Stimulated activated CD8-positive, alpha-beta memory T cell treated with anti-CD3 and anti-CD28 coated beads, Interleukin-15, amount 100 ng/mL, for 48 hours (primary cell): Measurements from ENCODE around the gene FOXC1.

Experiments
- DNase-seq, 2 donors: peaks; one replicate each; pipeline ENCODE4 v3.0.0-alpha.2; 2020; ENCODE audit warnings: low read depth in 2 of 2

The FOXC1 gene

DNA sequence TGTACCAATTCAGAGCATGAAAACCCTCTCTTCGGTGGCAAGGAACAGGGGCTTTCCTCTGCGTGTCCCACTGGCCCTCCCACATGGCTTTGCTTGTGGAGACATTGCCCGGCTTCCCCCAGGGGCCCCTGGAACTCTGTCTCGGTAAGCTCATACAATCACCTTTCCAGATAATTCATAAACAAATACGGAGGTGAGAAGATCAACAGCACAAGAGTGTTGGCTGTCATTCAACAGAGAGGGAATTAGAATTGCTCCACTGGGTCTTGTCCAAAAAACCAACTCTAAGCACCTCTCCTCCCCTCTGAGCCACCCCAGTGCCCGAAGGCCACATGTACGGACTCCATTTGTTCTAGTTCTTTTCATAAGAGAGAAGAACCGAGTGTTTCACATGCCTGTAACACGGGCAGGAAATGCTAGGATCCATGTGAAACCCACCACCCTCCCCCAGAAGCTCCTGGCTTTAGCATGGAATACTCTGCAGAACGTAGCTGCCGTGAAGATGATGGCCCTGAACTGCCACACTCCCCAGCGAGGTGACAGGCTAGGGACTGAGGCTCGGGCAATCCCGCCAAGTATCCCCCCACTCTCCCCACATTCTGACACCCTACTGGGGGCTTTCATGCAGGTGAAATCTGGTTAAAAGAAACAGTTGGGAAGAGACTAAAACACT lies 24.6 kb upstream of the FOXC1 start:
- no peak for DNase-seq

DNA sequence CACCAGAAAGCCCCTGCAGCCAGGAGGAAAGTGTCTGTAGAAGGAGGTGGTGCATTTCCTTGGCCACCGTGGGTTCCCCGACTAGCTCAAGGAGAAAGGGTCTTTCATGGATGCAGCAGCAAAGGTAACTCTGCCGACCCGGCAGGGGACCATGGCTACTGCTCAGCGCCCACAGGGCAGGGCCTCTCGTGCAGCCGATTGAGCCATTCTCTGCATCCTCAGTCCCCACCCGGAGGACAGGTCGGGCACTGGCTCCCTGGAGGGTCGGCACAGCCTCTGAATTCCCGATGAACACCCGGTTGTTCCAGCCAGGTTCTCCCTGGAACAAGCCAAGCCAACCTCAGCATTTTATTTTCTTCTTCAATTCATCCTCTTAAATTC lies 24.1 kb upstream of the FOXC1 start:
- DNase-seq: no peak

DNA sequence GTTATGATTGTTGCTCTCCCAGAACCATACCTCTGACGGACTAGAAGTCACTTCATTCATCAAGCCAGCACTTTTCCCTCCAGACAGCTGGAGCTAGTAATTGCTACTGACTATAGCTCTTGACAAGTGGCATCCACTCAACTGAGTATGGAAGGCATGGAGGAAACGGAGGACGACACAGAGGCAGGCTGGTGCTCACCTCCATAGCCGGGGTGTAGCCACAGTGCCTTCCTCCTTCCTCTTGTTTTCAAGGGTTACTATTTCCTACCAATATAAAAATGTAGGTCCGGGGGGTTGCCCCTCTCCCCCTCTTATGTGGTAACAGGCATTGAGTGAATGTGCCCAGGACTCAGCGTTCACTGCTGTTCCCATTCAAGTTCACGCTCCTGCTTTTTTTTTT lies 23.5 kb upstream of the FOXC1 start:
- no peak for DNase-seq

DNA sequence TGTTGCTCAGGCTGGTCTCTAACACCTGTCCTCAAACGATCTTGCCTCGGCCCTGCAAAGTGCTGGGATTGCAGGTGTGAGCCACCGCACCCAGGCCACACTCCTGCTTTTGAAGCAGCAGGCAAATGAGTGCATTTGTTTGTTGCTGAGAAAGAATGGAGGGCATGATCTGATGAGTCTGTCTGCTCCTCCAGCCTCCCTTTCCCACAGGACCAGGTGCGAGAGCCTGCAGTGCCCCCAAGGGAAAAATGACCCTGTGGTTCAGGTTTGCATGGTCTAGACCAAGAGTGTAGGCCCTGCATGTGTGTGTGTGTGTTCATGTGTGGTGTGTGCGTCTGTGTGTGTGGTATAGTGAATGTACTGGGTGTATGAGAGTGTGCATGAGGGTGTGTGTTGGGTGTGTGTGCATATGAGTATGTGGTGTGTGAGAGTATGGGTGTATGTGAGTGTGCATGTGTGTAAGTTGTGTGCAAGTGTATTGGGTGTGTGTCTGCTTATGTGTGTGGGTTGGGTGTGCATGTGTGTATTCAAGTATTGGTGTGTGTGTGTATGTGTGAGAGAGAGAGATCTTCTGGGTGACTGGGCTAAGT lies 22.8 kb upstream of the FOXC1 start:
- DNase-seq: no peak

DNA sequence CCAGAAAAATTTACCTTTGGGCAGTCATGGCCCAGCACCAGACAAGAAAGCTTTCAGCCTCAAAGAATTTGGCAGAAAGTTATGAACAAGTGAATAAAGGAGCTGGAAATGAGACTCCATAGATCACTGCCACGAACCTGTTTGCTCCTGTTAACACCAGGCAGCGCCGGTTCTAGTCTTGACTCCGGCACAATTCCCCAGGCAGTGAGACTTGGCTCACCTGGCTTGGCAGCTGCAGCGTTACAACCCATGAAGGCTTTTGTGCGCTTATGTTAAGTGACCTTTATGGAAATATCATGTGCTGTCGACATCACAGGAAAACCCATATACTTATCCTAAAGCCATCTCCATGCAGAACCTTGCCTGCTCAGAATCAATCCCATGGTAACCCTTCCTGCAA lies 22.2 kb upstream of the FOXC1 start:
- no peak for DNase-seq

DNA sequence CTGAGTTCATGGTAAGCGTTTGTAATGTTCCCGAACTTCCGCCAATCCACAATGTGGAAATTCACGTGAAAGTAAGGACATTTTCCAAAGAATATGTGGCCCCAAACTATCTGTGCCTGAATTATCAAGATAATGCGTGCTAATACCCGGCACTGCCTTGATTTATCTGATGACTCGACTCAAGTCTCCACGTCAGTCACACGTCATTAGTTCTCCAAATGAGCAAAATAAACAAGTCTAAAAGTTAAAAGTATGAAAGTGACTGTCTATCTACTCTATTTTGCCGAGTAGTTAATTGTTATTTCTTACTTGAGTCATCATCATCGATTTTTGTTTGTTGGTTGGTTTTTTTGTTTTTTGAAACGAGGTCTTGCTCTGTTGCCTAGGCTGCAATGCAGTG lies 21.7 kb upstream of the FOXC1 start:
- DNase-seq: no peak

DNA sequence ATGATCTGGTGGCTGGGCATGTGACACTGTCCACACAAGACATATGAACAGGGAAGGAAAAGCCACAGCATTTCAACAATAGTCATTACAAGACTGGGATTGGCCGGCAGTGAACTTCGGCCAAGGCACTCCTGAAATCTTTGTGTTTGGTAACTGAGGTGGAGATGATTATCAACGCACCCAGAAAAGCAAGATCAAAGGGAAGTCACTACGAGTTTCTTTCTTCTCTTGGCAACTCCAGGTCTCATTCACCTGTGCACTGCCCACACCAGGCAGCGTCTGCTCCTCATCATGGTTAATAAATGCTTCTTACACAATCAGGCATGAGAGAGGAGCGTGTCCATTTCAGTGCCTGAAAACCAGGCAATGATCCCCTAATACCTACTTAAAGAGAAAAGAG lies 20.5 kb upstream of the FOXC1 start:
- DNase-seq: no peak

DNA sequence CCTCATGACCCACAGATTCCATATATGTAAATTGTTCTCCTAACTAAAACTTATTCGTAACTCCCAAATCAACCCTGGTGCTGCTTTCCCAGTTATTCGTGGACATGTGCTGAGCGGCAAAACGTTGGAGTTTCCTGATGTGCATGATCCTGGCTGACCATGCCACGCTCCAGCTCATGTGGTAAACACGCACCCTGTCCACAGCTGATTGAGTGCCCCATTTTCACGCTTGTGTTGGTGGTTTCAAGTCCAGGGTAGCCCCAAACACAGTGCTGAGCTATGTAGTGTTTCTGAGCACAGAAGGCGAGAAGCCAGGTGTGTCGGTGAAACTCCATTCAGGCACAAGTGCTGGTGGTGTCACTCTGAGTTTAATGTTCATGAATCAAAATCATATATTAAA lies 19.1 kb upstream of the FOXC1 start:
- no peak for DNase-seq

DNA sequence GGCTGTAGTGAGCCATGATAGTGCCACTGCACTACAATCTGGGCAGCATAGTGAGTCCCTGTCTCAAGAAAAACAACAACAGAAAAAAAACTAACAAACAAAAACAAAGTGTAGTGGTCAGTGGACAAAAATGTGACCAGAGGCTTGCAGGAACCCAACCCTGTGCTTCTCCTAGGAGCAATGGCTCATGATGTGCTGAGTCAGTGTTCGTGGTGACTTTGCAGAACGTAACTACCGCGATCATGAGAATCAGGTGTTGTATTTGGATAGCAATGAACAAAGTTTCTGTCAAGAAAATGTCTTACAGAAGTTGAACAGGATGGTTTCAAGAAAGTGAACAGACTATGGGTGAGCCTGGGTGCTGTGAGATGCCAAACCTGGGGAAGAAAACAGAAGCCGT lies 18.5 kb upstream of the FOXC1 start:
- DNase-seq: no peak

DNA sequence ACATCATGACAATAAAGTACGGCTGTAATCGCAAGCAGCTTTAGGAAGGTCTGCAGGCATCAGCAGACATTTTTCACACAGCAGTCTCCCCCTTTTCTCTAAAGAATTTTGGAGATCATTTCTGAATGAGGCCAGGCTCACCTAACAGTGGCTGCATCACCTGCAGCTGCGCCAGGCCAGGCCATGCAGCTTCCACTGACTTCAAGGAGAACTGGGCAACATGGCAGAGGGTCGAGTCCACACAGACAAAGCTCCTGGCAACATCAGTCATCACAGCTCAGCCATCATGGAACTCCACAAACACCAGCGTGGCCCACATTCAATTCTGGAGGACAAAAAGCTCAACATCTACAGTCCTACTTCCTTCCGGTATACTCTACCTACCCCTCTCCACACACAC lies 17.8 kb upstream of the FOXC1 start:
- DNase-seq: no peak

DNA sequence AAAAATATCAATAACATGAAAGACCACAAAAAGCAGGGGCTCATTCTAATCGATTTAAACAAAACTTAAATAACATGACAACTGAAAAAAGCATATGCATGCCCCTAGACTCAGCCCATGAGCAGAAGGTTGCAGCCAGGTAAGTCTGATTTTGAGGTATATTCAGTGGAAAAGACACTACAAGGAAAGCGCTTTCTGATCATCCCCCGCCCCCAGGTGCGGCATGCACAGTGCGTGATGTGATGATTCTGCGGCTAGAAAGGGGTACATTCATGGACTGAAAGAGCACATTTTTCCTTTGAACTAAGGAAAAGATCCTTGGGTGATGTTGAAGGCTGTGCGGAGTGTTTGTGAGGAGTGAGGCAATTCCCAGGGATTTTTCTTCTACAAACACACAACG lies 16.9 kb upstream of the FOXC1 start:
- DNase-seq: no peak

DNA sequence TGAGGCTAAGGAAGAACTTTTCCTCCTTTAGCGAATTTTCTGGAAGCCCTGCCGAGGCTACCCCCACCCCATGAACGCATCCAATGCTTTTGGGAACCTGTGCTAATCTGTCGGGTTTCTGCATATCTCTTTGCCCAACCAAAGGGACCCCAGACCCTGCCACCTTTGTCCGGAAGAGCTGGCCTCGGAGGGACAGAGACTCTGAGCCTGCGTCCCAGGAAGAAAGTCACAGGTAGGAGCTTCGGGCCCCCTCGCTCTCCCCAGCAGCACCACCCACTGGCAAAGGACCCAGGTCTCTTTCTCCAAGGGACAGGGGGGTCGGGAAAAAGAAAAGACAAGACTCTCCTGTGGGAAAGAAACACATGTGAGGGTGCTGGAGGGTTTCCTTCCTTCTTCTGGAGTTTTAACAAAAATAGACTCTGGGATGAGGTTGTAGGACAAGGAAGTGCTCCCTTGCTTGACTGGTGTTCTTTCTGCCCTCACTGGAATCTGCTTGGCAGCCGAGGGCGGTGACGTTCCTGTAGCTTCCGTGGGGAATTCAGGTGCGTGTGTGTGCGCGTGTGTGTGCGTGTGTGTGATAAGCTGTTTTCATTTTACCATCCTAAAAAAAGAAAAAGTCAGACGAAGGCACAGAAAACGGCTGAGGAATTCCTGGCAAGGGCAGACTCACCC lies 16.3 kb upstream of the FOXC1 start:
- DNase-seq: no peak

DNA sequence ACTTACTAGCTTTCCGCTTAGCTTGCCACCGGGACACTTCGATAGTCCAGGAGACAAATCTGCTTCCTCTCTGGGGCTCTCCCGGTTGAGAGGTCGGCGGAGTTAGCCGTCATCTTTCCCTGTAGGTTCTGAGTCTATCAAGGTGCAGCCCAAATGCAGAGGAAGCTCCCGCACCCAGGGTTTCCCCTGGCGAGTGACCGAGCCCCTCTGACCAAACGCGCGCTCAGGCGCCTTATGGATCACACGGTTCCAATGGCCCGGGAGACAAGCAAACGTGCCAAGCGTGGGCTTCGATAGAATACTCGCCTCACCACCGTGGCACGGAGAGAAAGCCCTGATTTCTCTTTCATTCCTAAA lies 15.8 kb upstream of the FOXC1 start:
- DNase-seq: no peak

DNA sequence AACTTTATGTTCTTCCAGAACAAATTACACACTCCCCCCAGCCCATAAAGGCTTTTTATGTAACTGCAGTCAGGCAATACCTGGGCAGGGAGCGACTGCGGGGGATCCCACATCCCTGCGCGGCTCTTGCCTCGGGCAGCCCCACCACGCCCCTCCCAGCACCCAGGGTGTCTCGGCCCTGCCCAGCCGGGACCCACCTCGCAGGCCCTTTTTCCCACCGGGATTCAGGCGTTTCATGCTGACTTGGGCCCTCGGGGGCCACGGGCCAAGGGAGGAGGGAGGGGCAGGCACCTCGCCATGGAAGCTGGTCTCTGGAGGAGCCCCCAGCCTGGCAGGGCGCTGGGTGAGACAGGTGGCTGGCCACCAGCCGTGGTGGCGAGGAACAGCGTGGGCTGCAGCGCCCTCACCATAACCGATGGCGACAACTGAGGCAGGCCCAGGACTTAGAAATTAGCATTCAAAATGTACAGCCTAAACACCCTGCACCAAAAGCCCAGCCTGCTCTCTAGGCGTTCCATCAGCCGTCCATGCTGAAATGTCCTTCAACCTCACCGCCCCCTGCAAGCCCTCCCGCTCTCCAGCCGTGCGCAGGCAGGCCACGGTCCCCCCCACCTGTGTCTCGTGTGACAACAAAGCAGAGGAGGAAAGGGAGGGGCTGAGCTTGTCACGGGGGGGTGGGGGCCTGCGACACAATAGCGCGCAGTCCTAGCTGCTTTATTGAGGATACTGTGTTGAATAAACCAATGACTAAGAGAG lies 15.1 kb upstream of the FOXC1 start:
- DNase-seq: no peak

DNA sequence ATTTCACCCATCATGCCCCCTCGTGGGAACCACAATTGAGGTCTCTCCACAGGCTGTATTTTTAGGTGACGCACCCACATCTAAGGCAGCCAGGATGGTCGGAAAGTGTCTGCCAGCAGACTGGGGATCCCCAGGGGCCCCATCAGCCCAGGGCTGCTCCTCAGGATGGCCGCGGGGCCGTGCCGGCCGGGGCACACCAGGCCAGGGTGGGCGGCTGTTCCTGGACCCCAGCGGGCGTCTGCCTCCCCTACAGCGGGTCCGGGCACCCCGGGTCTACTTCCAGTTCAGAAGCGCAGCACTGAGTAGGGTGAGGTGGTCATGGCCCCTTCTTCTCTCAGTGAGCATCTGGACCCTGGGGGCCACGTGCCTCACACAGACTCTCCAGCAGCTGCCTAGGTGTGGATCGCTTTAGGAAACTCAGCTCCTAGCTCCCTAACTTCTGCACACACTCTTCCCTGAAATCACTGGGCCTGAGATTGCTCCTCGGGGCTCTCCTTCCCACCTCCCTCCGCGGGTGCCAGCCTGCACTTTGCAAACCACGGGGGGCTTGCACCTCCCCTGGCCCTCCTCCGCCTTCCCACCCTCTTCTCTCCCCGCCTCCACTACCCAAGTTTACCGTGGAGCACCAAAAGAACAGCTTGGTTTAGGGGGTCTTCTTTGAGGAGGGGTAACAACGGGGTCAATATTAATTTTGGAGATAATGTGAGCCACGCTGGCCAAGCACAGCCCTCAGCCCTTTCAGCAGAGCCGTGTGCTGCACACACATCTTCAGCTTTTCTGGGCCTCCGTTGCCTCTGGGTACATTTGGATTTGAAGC lies 14.2 kb upstream of the FOXC1 start:
- no peak for DNase-seq

DNA sequence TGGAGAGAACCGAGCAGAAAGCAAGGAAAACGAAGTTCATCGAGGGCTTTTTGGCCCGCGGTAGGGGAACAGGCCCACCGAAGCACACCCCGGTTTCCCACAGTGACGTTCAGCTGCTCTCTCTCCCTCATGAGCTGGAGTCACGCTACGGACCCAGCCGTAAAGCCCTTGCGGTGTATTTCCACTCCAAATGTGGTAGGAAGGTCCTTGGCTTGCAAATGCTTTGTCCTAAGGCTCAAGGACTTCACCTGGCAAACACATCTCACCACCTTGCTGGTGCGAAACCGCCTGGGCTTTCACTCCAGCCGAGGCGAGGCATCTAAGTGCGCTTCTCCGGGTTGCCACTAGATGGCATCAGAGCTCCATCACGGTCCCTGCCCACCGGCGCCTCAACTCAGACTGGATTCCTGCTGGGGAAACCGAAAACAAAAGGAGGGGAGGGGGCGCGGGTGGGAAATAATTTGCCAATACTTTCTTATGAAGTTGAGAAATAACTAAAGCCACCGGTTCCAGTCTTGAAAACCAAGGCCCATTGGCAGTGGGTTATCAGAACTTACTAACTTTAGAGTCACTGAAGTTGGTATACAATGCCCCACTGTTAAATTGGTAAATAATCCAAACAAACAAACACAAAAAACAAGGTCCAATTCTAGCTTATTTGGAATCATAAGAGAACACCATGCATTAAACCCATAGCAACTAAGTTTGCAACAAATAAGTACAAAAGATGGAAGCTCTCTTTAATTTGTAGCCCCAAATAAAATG lies 13.4 kb upstream of the FOXC1 start:
- peak in 1 of 2 donors; percentile 32 for DNase-seq

DNA sequence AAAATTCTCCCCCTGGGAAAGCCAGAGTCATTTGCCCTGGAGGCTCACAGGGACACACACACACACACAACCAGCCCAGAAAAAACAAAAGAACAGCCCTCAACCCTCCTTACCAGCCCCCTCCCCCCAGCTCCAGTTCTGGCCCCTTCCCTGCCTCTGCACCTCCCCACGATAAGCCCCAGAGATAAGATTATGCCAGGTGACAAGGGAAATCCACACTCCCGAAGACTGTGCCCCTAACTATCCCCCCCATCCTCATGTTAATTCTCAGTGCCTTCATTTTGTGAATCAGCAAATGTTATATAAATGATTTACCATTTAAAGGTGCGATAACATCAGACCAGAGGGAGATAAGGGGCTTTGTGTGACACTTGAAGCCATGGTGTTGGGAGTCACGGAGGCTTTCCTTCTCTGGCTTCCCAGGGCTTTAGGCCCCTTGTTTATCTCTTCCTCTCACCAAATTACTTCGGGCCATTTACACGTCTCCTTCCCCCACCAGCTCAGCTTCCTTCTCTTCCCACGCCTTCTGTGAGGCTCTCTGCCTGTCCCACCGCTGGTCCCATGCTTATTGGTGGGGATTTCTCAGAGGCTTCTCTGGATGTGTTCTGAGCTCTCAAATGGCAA lies 12.5 kb upstream of the FOXC1 start:
- no peak for DNase-seq

DNA sequence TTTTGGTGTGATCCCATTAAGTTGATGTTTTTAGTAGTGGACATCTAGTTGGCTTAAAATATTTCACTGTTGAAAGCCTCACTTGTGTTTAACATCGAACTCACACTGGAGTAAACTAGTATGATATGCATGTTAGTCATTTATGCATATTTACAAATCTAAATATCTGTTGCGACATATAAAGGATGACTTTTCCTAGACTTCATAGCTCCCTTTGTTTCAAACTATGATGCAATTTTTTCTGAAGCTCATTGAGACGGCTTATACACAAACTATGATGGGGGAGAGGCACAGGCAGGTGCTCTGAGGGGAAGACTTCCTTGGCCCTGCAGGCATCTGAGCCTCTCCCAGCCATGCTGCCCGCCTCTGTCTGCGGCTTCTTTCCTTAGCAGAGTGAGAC lies 11.8 kb upstream of the FOXC1 start:
- no peak for DNase-seq

DNA sequence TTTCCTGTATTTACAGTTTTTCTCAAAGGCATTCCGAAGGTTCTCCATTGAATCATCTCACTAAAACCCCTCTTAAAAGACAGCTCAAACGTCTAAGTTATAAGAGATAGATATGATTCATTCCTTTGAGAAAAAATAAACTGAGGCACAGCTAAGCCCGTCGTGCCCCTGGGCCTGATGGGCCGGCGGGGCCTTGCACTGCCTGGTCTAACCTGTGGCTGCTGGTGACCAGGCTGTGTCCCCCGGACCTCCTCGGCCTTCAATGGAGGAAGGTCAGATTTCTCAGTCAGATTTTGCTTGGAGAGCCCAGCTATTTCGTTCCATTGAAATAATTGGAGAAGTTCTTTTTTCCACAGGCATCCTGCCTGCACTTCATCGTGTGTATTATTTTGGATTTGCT lies 11.3 kb upstream of the FOXC1 start:
- DNase-seq: no peak

DNA sequence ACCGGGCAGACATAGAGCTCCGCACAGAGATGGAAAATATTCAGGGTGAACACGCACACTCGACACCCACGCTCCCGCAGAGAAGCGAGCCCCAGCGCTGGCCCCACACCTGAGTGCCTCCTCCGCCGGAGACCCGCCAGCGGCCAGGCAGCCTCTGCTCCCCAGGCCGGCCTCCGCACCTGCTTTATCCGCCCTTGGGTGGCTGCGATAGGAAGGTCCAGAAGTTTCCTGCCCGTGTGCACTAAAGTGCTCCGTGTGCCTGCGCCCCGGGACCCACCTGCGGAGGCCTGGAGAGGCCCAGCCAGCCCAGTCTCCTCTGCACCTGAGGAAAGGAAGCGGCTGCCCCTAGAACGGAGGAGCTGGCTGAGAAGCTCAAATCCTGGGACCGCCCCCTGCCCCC lies 10.8 kb upstream of the FOXC1 start:
- DNase-seq: no peak

DNA sequence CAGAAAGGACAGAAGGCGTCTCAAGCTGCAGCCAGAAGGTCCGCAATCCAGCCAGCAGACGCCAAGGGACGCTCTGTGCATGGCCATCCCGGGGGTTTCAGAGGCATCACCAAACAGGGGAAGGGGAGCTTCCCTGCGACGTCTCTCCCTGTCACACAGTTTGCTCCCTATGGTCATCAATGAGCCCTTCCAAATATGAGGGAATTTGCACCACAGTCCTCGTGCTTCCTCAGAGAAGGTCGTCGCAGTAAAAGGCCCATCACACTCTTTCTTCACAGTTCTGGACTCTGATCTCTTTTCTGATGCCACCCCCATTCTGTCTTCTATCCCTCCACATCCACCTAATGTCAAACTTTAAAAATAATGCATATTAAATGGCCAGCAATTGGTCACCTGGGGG lies 10.2 kb upstream of the FOXC1 start:
- no peak for DNase-seq
